Dendritic cell treated with granulocyte-macrophage colony-stimulating factor and Interleukin-4, amounts not matched to agents 40 ng/mL and 50 ng/mL, for 4 days (primary cell): ENCODE measurements around the gene H2AZ2.

ENCODE experiments used
- H3K27ac Mint-ChIP-seq: one replicate; pipeline ENCODE4 v1.8.0; 2022; ENCODE audit warnings: mild to moderate bottlenecking, mixed read lengths
- H3K27me3 Mint-ChIP-seq: one replicate; pipeline ENCODE4 v1.8.0; 2022; ENCODE audit warnings: mild to moderate bottlenecking, mixed read lengths
- H3K36me3 Mint-ChIP-seq: one replicate; pipeline ENCODE4 v1.8.0; 2022; ENCODE audit warnings: low read depth, mixed read lengths
- H3K4me1 Mint-ChIP-seq: one replicate; pipeline ENCODE4 v1.8.0; 2022; ENCODE audit warnings: low read depth, mixed read lengths
- H3K4me3 Mint-ChIP-seq: one replicate; pipeline ENCODE4 v1.8.0; 2022; ENCODE audit warnings: mild to moderate bottlenecking, moderate library complexity, mixed read lengths
- H3K9me3 Mint-ChIP-seq: one replicate; pipeline ENCODE4 v1.8.0; 2022; ENCODE audit warnings: mixed read lengths
- intact Hi-C: fragments of 100-400 bp; cut with micrococcal nuclease; formaldehyde crosslinking; loops from one replicate; pipeline ENCODE4 v1.15.0; 2022

H2AZ2 gene

GRCh38 chr7:44847920-44848634 lies at the start of gene H2AZ2:
H2AZ2 (minus strand) TSS chr7:44848087; CDS start chr7:44847971, 116 bp downstream.
- H3K27me3 Mint-ChIP-seq = no peaks in the 10 kb centered on the region

DNA sequence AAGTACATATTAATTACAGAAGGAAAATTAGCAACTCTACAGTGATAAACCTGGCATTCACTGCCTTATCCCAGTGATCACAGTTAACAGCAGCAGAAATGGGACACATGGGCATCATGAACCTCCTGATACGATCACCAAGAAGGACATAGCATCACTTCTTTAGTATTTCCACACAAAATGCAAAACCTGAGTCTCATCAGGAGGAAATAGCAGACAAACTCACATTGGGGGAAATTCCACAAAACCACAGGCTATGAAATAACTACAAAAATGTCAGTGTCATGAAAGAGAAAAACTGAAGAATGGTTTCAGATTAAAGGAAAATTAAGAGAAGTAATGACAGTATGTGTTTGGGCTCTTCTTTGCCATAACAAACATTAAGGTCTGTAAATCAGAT lies 49.4 kb upstream of the H2AZ2 start:
- no peak overlapping the region for H3K4me3 Mint-ChIP-seq
- no peak overlapping the region for H3K27ac Mint-ChIP-seq

More at GRCh38 chr7:44847920-44848634, at the start of gene H2AZ2:
- peak within 1 kb of the TSS; percentile 93 for H3K27ac Mint-ChIP-seq
- no peaks in the 10 kb centered on the region for H3K9me3 Mint-ChIP-seq
- H3K4me1 Mint-ChIP-seq = peaks cover 45% of the 10 kb centered on the region
- H3K4me3 Mint-ChIP-seq = peak within 1 kb of the TSS; percentile 85
- intact Hi-C loops = loop anchor here (1.0 to 10.0 kb wide), 5 partner anchors 37 to 356 kb away; partner anchors contain the start of genes NUDCD3, PPIA, PURB and TMED4
- no peaks in the 10 kb centered on the region for H3K36me3 Mint-ChIP-seq

GRCh38 chr7:44894888-44895580 lies 47.1 kb upstream of the H2AZ2 start:
- Mint-ChIP-seq H3K36me3 (no peaks in the 10 kb centered on the region), H3K9me3 (no peaks in the 10 kb centered on the region), H3K4me1 (peaks cover 9% of the 10 kb centered on the region), H3K4me3 (no peak overlapping the region), H3K27me3 (no peaks in the 10 kb centered on the region), H3K27ac (no peak overlapping the region)
- intact Hi-C loops = no loop called here

More for the DNA sequence above, 49.4 kb upstream of the H2AZ2 start:
- intact Hi-C loops = no loop called here
- Mint-ChIP-seq H3K27me3 (no peaks in the 10 kb centered on the region), H3K36me3 (no peaks in the 10 kb centered on the region), H3K9me3 (no peaks in the 10 kb centered on the region), H3K4me1 (peaks cover 9% of the 10 kb centered on the region)

DNA sequence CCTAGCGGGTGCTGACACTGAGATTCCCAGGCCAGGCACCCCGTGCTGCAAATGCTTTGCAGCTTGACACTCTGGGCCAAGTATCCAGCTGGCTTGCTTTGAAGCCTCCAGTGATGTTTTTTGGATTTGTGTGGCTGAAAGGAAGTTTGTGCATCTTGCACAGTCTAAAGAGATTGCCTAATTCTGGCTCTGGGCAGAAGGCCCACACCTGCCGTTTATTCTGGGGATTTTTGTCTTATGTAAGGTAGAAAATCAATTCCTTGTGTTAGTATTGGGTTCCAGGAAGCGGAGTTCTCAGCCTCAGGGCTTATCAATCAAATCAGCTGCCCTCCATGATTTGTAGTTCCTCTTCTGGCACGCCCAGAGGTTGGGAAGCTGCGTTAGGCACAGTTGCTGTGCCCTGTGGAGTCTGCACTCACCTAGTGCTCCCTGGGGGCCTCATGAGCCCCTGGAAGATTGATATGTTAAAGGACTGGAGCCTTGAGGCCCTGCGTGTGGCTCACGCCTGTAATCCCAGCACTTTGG lies 45.9 kb upstream of the H2AZ2 start:
- H3K27ac Mint-ChIP-seq = no peak overlapping the region
- no peaks in the 10 kb centered on the region for H3K9me3 Mint-ChIP-seq
- no peak overlapping the region for H3K4me3 Mint-ChIP-seq
- intact Hi-C loops = no loop called here
- no peaks in the 10 kb centered on the region for H3K27me3 Mint-ChIP-seq
- no peaks in the 10 kb centered on the region for H3K36me3 Mint-ChIP-seq
- H3K4me1 Mint-ChIP-seq = peaks cover 9% of the 10 kb centered on the region

DNA sequence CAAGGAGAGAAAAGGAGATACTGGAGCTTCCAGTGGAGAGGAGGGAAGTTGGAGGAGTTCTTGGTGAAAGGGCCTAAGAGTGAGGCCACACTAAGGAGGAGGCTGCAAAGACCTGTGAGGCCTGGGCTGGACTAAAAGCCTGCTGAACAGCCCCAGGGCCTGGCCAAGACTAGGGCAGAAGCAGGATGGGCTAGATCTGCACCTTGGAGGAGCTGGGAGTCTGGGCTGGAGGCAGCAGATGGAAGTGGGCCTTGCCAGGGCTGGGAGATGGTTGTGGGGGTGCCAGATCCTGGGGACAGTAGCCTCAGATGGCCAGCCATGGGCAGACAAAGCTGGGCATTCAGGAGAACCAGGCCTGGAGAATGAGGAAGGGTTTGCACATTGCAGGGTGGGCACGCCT lies 43.9 kb upstream of the H2AZ2 start:
- Mint-ChIP-seq H3K27me3 (no peaks in the 10 kb centered on the region), H3K36me3 (no peaks in the 10 kb centered on the region), H3K9me3 (no peaks in the 10 kb centered on the region), H3K27ac (no peak overlapping the region), H3K4me1 (peaks cover 18% of the 10 kb centered on the region), H3K4me3 (no peak overlapping the region)
- intact Hi-C loops = no loop called here

DNA sequence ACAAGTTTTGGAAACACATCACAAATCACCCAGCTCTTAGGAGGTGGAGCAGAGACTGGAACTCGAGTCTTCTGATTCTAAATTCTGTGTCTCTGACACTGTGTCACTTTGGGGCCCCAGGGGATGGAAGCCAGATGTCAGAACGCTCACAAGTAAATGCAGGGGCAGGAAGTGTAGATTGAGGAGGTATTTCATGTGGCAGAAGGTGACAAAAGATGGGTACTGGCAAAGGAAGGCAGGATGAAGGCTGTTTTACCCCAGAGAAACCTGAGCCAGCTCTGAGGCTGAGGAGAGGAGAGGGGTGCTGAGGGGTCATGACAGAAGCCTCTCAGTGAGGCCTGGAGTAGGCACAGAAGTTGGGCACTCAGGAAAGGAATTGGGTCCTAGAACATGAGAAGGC lies 43.5 kb upstream of the H2AZ2 start:
- peak overlapping the region; percentile 7 for H3K27ac Mint-ChIP-seq
- H3K9me3 Mint-ChIP-seq = no peaks in the 10 kb centered on the region
- H3K27me3 Mint-ChIP-seq = no peaks in the 10 kb centered on the region
- intact Hi-C loops = no loop called here
- H3K4me3 Mint-ChIP-seq = no peak overlapping the region
- peaks cover 20% of the 10 kb centered on the region for H3K4me1 Mint-ChIP-seq
- no peaks in the 10 kb centered on the region for H3K36me3 Mint-ChIP-seq

DNA sequence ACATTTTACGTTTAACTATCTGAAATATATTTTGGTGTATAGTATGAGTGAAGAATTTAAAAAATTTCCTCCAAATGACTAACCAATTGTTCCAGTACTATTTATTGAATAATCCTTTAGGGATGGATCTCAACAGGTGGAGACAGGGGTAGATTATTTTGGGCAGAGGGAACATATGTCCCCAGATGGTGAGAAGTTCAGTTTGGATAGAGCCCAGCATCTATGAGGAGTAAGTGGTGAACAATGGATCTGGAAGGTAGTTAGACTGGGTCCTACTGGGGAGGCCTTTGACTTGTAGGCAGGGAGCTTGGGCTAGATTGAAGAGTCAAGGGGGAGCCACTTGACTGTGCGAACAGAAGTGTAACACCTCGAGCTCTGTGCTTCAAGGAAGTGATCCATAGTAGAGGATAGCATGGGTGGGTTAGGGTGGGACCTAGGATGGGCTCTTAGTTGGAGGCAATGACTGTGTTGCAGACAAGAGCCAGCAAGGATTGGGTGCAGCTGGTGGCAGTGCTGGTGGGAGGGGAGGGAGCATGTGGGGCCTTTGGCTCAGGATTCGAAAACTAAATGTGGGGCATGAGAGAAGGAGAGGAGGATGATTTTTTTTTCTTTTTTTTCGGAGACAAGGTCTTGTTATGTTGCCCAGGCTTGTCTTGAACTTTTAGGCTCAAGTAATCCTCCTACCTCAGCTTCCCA lies 41.3 kb upstream of the H2AZ2 start:
- intact Hi-C loops = loop anchor here (5.0 to 10.0 kb wide), 3 partner anchors 33 to 96 kb away; partner anchors contain the start of gene PPIA
- H3K27me3 Mint-ChIP-seq = no peaks in the 10 kb centered on the region
- H3K27ac Mint-ChIP-seq = no peak overlapping the region
- H3K9me3 Mint-ChIP-seq = no peaks in the 10 kb centered on the region
- H3K4me1 Mint-ChIP-seq = peaks cover 29% of the 10 kb centered on the region
- H3K4me3 Mint-ChIP-seq = no peak overlapping the region
- peaks cover 18% of the 10 kb centered on the region for H3K36me3 Mint-ChIP-seq

DNA sequence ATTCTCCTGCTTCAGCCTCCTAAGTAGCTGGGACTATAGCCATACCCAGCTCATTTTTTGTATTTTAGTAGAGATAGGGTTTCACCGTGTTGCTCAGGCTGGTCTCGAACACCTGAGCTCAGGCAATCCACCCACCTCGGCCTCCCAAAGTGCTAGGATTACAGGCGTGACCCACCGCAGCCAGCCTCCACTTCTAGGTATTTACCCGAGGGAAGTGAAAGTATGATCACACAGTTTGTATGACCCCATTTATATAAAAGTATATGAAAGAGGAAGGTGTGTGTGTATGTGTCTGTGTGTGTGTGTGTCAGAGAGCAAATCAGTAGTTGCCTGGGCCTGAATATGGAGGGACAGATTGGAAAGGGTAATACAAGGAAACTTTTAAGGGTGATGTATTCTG lies 39.4 kb upstream of the H2AZ2 start:
- Mint-ChIP-seq H3K4me3 (no peak overlapping the region), H3K9me3 (no peaks in the 10 kb centered on the region), H3K36me3 (peaks cover 30% of the 10 kb centered on the region), H3K27ac (peak overlapping the region; percentile 99), H3K27me3 (no peaks in the 10 kb centered on the region), H3K4me1 (peaks cover 42% of the 10 kb centered on the region)
- intact Hi-C loops = loop anchor here (5.0 to 10.0 kb wide), 3 partner anchors 35 to 98 kb away; partner anchors contain the start of gene PPIA

DNA sequence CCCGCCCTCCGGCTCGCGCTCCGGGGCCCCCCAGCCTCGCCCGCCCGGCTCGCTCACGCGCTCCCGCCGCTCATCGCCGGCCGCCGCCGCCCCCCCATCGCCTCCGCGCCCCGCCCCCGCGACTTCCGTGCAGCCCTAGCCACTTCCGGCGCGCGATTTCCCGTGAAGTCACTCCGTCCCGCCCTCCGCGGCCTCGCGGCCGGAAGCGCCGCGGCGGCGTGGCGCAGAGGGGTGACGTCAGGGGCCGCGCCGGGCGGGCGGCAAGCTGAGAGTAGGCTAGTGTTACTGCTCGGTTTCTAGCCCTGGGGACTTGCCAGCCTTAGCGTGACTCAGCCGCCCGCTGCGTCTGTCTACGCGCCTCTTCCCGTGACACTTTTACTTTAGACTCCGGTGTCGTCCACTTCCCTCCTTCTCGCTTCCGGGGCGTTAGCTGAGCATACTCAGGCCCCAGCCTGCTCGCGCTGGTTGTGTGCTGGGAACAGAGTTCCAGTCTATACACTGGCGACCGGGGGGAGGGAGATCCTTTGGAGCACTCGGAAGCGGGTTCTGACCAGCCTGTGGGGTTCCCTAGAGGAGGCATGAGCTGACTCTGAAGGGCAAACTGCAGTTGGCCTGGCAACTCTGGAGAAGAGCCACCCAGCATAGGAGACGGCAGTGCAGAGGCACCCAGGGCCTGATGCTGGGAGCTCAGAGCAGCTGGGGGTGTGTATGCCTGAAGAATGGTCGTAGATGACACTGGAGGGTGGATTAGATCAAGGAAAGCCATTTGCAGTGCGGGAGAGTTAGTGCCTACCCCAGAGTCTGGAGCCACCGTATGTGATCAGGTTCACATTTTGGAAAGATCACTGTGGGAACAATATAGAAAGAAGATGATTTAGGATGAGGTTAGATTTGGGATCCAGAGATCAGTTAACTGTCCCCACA lies 37.8 kb upstream of the H2AZ2 start, which contains the start of gene PURB:
PURB (minus strand) TSS at position 137 of the 924 bp plus-strand sequence. CDS start 182 bp downstream, outside the sequence.
- Mint-ChIP-seq H3K4me3 (peak within 1 kb of the TSS; percentile 88), H3K27ac (peak within 1 kb of the TSS; percentile 99), H3K4me1 (peaks cover 49% of the 10 kb centered on the region), H3K27me3 (no peaks in the 10 kb centered on the region), H3K36me3 (peaks cover 34% of the 10 kb centered on the region), H3K9me3 (no peaks in the 10 kb centered on the region)
- intact Hi-C loops = loop anchor here (1.0 to 10.0 kb wide), 4 partner anchors 37 to 99 kb away; partner anchors contain the start of genes H2AZ2 and PPIA

GRCh38 chr7:44884621-44885393 lies 36.9 kb upstream of the H2AZ2 start:
- Mint-ChIP-seq H3K36me3 (peaks cover 42% of the 10 kb centered on the region), H3K27me3 (no peaks in the 10 kb centered on the region), H3K4me1 (peaks cover 57% of the 10 kb centered on the region), H3K9me3 (no peaks in the 10 kb centered on the region), H3K4me3 (peak overlapping the region; percentile 88), H3K27ac (peak overlapping the region; percentile 99)
- intact Hi-C loops = loop anchor here (1.0 to 10.0 kb wide), 4 partner anchors 37 to 100 kb away; partner anchors contain the start of genes H2AZ2 and PPIA

- Mint-ChIP-seq H3K27ac (peak overlapping the region; percentile 99), H3K4me1 (peaks cover 60% of the 10 kb centered on the region), H3K27me3 (no peaks in the 10 kb centered on the region), H3K36me3 (peaks cover 44% of the 10 kb centered on the region), H3K4me3 (peak overlapping the region; percentile 88), H3K9me3 (no peaks in the 10 kb centered on the region)
- intact Hi-C loops = loop anchor here (10.0 kb wide), 1 partner anchor 101 kb away; no protein-coding TSS in a partner anchor
Observed at GRCh38 chr7:44883961-44884620, 36.2 kb upstream of the H2AZ2 start.

DNA sequence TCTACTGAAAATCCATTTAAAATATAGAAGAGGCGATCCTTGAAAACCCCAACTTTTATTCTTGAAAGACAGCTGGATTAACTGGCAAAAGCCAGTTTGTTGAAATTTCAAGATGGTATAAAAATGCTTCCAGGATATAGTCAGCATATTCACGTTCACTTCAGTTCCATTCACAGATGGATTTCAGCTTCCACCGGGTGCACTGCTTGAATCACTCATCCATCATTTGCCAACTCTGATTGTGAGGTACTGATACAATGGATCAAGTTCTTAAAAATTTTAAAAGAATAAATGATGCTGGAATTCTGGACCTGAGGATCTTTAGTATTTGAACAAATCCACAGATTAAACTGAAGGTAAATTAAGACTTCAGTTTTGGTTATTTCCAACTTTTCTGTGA lies 35.0 kb upstream of the H2AZ2 start:
- Mint-ChIP-seq H3K4me1 (peaks cover 53% of the 10 kb centered on the region), H3K36me3 (peaks cover 44% of the 10 kb centered on the region), H3K9me3 (no peaks in the 10 kb centered on the region), H3K4me3 (no peak overlapping the region), H3K27ac (no peak overlapping the region), H3K27me3 (no peaks in the 10 kb centered on the region)
- intact Hi-C loops = loop anchor here (10.0 kb wide), 1 partner anchor 102 kb away; no protein-coding TSS in a partner anchor
